ENCODE measurements around the gene BUD23. TPM values are rescaled to one million over a fixed set of nuclear protein-coding genes. Genes with fewer than 3 reads are reported as not detected.
A peak's percentile ranks its signal among the peaks of the same experiment; 100 is the strongest.

Gene BUD23
- total RNA-seq, 1 experiment from 2014 or later = 78.1 TPM

DNA sequence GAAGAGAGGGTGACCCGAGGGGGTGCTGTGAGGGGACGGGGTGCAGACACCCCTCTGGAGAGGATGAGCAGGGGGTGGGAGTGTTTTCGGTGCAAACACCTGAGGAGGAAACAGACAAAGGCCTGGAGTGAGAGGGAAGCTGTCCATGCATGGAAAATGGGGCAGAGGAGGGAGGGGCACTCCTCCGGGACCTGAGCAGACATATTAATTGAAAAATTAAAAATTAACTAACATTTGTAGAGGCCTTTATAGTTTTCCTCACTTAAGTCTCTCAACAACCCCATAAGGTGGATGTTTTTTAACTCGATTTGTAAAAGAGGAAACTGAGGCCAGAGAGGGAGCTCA is 14.5 kb upstream of the BUD23 start:
- Histone ChIP-seq H3K9ac (ENCODE audit: extremely low read depth, insufficient read length, low read length) (no peak overlapping the region), H3K79me2 (ENCODE audit: insufficient read depth, low read length) (no peaks in the 10 kb centered on the region), H4K20me1 (ENCODE audit: control insufficient read depth, insufficient read depth, insufficient read length) (no peaks in the 10 kb centered on the region), H3K9me3 (ENCODE audit: control insufficient read depth, low read depth, low read length) (no peaks in the 10 kb centered on the region), H3T11ph (ENCODE audit: low read length) (no peak overlapping the region), H2AK5ac (ENCODE audit: insufficient read length, low read length) (no peak overlapping the region), H2AFZ (ENCODE audit: low read length) (no peak overlapping the region), H4K91ac (ENCODE audit: insufficient read length, low read depth, low read length) (no peak overlapping the region), H3K18ac (ENCODE audit: insufficient read length, low read depth, low read length) (no peak overlapping the region), H3K4me1 (ENCODE audit: insufficient read depth, low read length) (no peaks in the 10 kb centered on the region), H3K4me2 (ENCODE audit: insufficient read depth, insufficient read length, low read length) (peak overlapping the region; percentile 69), H2BK120ac (ENCODE audit: low read depth, low read length, poor library complexity, severe bottlenecking) (no peak overlapping the region), H3K23ac (ENCODE audit: insufficient read length, low read depth, low read length) (no peak overlapping the region), H2BK5ac (ENCODE audit: insufficient read length, low read length) (no peak overlapping the region), H2BK12ac (ENCODE audit: insufficient read length, low read depth, low read length) (no peak overlapping the region), H2BK20ac (ENCODE audit: low read depth, low read length, poor library complexity, severe bottlenecking) (no peak overlapping the region), H2BK15ac (ENCODE audit: low read depth, low read length) (no peak overlapping the region), H3K14ac (ENCODE audit: insufficient read depth, low read length) (no peak overlapping the region), H3K27me3 (ENCODE audit: insufficient read depth, low read length) (no peaks in the 10 kb centered on the region), H3K4ac (ENCODE audit: low read depth, low read length) (no peak overlapping the region), H3K79me1 (ENCODE audit: insufficient read depth, low read depth, low read length, poor library complexity, severe bottlenecking) (no peaks in the 10 kb centered on the region), H3K23me2 (ENCODE audit: insufficient read length, low read depth, low read length, poor library complexity, severe bottlenecking) (peaks cover 10% of the 10 kb centered on the region), H4K8ac (replicated peaks; ENCODE audit: insufficient read length, low read depth, low read length) (no peak overlapping the region), H3K56ac (ENCODE audit: insufficient read length, low read depth, low read length) (no peak overlapping the region), H3K27ac (ENCODE audit: insufficient read length, low read depth, low read length) (no peak overlapping the region), H4K5ac (ENCODE audit: insufficient read length, low read depth, low read length) (no peak overlapping the region)
- Mint-ChIP-seq H3K36me3 (ENCODE audit: insufficient read depth in 1 of 3, low read depth in 3 of 3) (peaks cover 0 to 7% (median 4%) of the 10 kb centered on the region in 3 experiments; a peak in 3 of 7 replicates), H3K4me3 (peak overlapping the region; percentile 60 to 87), H3K9me3 (no peaks in the 10 kb centered on the region), H3K4me1 (peaks cover 10 to 44% of the 10 kb centered on the region in 2 experiments), H3K27me3 (ENCODE audit: low read depth) (peaks cover 30% of the 10 kb centered on the region), H3K27ac (no peak overlapping the region)
- DNase-seq = no peak
- TF ChIP-seq, protein P1, sequence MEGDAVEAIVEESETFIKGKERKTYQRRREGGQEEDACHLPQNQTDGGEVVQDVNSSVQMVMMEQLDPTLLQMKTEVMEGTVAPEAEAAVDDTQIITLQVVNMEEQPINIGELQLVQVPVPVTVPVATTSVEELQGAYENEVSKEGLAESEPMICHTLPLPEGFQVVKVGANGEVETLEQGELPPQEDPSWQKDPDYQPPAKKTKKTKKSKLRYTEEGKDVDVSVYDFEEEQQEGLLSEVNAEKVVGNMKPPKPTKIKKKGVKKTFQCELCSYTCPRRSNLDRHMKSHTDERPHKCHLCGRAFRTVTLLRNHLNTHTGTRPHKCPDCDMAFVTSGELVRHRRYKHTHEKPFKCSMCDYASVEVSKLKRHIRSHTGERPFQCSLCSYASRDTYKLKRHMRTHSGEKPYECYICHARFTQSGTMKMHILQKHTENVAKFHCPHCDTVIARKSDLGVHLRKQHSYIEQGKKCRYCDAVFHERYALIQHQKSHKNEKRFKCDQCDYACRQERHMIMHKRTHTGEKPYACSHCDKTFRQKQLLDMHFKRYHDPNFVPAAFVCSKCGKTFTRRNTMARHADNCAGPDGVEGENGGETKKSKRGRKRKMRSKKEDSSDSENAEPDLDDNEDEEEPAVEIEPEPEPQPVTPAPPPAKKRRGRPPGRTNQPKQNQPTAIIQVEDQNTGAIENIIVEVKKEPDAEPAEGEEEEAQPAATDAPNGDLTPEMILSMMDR (conservative IDR thresholded peaks at IDR 0.05) = no peak
- WGBS (ENCODE audit: extremely low coverage, insufficient read length, low lambda C conversion rate) = no CpG with 5 or more reads among the region's 5 CpGs
